ENCODE measurements around the gene SLC25A42.
A peak's percentile ranks its signal among the peaks of the same experiment; 100 is the strongest.
"Not testable (repeated sequence)": the region's sequence is repeated elsewhere in the genome, so short reads cannot be mapped to it uniquely, and the experiment has no call there.

Gene SLC25A42, protein sequence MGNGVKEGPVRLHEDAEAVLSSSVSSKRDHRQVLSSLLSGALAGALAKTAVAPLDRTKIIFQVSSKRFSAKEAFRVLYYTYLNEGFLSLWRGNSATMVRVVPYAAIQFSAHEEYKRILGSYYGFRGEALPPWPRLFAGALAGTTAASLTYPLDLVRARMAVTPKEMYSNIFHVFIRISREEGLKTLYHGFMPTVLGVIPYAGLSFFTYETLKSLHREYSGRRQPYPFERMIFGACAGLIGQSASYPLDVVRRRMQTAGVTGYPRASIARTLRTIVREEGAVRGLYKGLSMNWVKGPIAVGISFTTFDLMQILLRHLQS

DNA sequence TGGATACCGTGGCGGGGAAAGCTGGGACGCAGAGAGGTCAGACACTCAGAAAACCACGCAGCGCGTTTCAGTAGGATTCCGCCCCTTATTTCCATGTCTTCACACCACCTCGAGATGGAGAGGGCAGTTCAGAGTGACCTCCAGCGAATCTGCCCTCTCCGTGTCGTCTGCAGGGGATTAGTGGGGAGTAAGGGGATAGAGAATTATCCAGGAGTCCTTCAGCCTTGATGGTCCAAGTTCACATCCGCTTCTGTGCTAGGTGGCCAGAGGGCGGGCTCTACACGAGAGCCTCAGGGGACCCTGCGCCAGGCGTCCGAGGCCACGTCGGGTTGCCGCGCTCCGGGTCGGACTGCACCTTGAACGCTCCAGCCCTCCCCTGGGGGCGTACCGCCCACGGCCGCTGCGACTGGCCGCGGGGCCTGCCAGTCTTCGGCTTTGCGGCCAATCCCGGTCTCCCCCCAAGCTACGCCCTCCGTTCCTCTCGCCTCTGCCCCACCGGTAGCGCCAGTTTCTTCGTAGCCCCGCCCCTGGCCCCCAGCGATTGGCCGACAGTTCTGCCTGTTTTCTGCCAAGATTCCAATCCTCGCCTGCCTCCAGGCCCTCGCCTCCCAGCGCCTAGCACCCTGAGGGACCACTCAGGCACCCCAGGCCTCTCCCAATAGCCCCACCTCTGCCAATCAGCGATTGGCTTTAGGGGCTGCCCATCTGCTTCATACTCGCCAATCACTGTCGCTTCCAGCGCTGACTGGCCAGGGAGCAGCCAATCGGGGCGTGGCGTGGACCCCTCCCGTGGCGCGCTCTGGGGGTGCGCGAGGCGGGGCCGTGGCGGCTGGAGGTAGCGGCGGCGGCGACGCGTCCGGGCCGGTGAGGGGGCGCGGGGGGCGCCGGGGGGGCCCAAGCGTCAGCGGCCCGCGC lies at the start of gene SLC25A42:
Gene SLC25A42, plus strand, starts transcription at position 812 of the 915 bp plus-strand sequence. CDS start 32,131 bp downstream, outside the sequence.
- peak; percentile 95 to 99 (median 98) for DNase-seq (ENCODE audit: low read depth in 3 of 3)

DNA sequence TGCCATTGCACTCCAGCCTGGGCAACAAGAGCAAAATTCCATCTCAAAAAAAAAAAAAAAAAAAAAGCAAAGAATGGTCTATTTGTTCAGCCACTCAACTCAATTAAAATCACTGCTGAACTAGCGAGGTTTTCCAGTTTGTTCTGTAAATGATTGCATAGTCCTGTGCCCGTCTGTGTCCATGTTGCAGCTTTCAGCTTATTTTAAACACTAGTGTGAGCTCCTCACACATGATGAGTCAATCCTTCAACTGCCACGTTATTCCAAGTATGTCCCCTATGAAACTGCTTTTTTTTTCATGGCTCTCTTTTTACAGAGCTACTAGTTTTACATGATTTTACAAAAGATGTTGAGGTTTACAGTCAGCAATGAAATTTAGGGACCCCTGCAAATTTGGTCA lies 42.7 kb upstream of the SLC25A42 start:
- DNase-seq (ENCODE audit: low read depth in 3 of 3) = no peak

DNA sequence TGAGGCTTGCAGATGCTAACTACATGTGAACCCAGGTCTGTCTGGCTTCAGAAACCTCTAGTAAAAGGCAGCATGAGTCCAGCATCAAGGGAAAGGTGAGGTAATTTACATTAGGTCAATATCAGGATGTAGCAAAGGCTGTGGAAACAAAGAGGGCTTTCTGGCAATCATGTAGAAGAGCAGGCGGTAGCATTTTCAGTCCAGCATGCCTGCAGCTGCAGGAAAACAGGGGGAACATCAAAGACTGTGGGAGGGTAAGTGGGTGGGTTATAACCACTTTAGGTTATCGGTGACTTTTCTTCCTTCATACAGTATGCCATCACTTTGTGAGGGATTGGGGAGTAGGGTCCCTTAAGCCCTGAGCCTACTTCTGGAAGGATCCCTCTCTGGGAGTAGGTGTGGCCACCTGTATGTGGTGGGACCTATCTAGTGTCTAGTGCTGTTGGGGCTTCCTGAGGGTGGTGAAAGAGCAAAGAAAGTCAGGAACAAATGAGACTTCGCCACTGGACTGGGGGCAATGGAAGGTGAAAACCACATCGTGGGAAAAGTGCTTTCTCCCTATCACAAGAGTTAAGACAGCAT lies 41.3 kb upstream of the SLC25A42 start:
- no peak for DNase-seq (ENCODE audit: low read depth in 3 of 3)

DNA sequence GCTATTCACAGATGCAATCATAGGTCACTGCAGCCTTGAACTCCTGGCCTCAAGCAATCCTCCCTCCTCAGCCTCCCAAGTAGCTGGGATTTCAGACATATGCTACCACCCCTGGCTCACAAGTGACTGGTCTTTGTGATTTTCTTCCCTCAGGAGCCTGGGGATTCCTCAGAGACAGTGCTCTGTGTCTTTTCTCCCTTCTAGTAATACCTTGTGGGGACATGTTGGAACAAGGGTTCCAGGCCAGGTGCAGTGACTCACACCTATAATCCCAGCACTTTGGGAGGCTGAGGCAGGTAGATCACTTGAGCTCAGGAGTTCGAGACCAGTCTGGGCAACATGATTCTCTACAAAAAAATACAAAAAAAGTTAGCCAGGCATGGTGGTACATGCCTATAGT lies 40.4 kb upstream of the SLC25A42 start:
- DNase-seq (ENCODE audit: low read depth in 3 of 3) = not testable (repeated sequence)

DNA sequence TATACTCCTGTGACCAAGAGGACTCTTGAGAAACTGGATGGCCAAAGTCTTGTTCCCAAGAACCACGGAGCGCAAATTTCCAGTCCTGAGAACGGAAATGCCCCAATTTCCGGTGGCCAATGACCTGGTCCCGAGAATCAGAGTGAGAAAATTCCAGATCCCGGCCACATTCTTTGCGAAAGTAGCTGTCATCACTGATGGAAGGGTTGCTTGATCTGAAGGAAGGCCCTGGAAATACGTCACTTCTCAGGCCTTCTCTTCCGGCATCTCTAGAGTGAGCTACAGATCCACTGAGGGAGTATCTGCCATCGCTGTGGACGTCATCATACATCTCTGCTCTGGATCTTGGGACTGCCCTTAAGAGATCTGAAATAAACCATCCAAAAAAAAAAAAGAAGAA lies 37.9 kb upstream of the SLC25A42 start:
- no peak for DNase-seq (ENCODE audit: low read depth in 3 of 3)

DNA sequence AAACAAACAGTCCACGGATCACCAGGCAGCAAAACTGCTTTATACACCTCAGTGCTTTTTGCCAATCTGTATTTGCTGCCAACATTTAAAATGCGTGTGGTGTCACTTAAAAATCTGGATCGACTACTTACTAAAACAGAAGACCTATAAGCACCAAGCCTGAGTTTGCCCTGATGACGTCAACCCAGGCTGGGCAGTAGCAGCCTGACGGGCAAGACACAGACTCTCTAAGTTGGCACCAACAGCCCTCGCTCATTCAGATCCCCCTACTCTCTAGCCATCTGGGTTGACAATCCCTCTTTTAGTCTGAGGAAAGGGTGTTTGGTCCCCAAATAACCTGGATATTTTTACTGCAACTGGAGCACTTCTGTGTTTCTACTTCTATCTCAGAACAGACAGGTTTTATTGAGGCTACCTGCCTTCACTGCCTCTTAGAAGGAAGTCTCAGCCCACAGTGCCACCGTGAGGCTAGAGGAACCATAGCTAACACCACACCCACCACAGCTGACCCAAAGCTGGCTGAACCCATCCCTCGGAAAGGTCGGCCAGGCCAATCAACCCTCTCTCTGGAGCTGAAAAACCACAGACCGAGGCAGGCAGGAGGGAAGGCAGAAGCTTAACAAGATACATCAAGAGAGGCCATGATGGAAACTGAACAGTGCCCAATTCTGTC lies 37.4 kb upstream of the SLC25A42 start:
- DNase-seq (ENCODE audit: low read depth in 3 of 3) = no peak

DNA sequence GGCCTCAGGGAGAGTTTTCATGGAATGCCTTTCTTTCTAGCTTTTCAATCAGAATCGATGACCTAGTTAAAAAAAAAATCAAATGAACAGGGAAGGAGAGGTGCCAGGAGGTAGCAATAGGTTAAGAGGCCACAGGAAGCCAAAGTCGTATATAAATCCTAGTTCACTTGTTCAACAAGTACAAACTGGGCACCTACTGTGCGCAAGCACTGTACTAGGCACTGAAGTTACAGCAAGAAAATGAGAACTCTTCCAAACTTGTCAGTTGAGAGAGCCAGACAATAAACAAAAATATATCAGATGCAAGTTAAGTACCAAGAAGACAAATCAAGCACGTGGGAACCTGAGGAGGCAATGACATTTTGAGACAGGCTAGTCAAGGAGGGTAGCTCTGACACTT lies 36.6 kb upstream of the SLC25A42 start:
- no peak for DNase-seq (ENCODE audit: low read depth in 3 of 3)

DNA sequence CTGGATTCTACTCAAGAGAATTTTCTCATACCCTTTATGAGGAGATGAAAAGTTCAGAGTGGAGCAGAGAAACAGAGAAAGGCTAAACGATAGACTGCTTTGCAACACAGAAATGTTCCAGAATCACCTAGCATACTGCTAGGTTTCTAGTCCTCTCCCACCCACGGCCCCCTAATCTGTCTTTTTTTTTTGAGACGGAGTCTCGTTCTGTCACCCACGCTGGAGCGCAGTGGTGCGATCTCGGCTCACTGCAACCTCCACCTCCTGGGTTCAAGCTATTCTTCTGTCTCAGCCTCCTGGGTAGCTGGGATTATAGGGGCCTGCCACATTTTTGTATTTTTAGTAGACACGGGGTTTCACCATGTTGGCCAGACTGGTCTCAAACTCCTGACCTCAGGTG lies 35.3 kb upstream of the SLC25A42 start:
- DNase-seq (ENCODE audit: low read depth in 3 of 3) = no peak

DNA sequence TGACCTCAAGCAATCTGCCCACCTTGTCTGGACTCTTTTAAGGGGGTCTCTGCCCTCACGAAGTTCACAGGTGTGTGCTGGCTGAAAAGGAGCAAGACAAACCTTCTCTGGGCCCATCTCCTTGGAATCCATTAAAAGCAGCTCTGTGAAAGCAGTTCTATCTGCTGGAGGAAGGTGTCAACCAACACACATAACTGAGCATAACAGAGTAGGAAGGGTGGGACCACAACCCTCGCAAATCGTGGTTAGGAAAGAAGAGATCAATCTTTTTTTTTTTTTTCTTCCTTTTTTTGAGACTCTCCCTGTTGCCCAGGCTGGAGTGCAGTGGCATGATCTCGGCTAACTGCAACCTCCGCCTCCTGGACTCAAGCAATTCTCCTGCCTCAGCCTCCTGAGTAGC lies 31.9 kb upstream of the SLC25A42 start:
- no peak for DNase-seq (ENCODE audit: low read depth in 3 of 3)

DNA sequence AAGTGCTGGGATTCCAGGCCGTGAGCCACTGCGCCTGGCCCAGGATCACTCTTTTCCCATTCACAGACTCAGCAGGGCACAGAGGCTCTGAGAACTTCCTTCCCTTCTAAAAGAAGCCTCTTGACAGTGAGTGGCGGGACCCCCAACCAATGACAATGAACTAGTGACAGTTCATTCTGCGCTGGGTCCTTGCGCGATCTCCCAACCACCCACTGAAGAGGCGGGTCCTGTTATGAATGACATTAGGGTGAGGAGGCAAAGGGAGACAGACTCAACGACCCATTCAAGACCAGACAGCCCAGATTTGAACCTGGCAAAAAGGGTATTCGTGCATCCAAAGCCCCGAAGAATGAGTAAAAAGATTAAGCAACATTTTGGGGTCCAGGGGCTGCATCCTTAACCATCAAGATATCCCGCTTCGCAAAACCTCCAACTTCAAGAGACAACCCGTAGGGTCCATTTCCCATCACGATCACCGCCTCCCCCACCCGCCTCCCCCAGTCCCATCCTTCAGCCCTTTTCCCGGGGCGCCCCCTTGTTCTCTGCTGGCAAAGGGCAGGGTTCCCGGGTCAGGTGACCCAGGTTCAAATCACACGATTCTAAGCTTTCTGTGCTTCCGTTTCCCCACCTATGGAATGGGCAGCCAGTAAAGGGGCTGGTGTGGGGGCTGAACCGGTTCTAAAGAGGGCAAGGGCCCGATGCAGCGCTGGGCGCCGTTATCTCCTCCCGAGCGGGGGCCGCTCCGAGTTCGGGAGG lies 31.2 kb upstream of the SLC25A42 start:
- DNase-seq (ENCODE audit: low read depth in 3 of 3) = peak; percentile 71 to 83 (median 79)

DNA sequence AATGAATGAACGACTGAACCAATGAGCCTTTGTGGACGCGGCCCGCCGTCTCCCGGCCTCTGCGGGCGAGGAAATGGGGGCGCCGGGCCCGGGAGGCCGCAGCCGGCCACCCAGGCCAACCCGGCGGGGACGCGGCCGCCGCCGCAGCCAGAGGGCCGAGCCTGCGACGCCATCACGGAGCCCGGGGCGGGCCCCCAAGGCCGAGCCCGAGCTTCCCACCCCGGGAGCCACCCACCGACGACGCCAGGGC lies 30.7 kb upstream of the SLC25A42 start:
- DNase-seq (ENCODE audit: low read depth in 3 of 3) = no peak

DNA sequence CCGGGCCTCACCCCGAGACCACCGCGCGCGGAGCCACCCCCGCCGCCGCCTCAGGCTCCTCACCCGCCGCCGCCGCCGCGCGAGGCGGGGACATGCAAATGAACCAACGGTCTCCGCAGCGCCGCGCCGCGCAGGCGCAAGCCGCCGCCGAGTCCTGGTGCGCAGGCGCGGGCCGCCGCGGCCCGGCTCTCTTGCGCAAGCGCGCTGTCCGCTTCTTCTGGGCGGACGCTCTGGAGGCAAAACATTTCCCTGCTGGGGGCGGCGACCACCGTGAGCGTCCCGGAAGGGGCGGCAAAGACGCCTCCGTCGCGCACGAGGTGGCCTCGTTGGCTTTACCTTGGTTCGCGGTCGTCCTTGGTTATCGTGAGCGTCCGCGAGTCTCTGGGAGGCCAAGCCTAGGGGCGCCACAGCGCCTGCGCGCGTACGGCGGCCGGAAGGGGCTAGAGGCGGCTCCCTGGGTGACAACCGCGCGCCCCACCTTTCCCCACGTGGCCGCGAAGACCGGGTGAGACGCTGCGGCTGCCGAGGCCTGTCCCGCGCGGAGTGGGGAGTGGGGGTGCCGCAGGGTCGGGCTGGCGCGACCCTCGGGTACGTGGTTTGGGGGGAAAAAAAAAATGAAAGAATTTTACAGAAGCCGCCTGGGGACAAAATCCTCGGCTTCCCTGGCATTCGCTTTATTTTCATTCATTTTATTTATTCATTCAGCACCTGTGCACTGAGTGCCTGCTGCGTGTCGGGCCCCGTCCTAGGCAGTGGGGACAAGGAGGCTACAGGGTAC lies 30.2 kb upstream of the SLC25A42 start, which contains the start of the genes ARMC6 and SUGP2:
Gene ARMC6, plus strand, starts transcription at position 178 of the 778 bp plus-strand sequence. CDS start 607 bp downstream, outside the sequence.
Gene SUGP2, minus strand, starts transcription at position 92 of the 778 bp plus-strand sequence. CDS start 2,446 bp downstream, outside the sequence.
- DNase-seq (ENCODE audit: low read depth in 3 of 3) = peak; percentile 74 to 83 (median 82)

DNA sequence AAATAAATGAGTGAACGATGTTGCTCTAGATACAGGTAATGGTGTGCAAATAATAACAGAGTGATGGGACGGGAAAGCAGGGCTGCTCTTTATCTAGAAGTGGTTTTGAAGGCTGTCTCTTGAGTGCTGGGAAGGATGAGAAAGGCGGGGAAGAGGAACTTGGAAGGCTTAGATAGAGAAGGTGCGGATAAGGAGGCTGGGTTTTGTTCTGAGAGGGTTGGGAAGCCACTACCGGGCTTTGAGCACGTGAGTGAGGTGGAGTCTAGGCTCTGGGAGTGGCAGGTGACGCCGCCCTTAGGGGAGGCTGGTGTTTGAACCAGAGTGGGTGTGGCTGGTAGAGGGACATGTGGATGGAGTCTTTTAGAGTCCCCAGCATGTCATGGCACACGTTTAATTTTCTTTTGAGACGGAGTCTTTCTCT lies 29.6 kb upstream of the SLC25A42 start:
- DNase-seq (ENCODE audit: low read depth in 3 of 3) = peak; percentile 55 to 69 (median 68)

DNA sequence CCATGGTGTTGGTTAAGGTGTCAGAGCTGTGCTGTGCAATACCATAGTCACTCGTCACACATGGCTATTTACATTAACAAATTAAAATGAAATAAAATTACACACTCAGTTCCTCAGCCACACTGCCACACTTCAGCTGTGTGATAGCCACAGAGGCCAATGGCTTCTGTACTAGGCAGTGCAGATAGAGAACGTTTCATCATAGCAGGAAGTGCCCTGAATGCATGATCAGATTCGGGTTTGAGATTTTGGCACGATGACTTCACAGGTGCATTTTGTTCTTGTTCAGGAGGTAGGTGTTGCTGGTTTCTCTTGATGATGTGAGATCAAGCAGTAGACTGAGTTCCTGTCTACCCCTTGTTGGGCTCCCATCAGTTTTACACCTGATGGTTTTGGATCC lies 23.9 kb upstream of the SLC25A42 start:
- no peak for DNase-seq (ENCODE audit: low read depth in 3 of 3)

DNA sequence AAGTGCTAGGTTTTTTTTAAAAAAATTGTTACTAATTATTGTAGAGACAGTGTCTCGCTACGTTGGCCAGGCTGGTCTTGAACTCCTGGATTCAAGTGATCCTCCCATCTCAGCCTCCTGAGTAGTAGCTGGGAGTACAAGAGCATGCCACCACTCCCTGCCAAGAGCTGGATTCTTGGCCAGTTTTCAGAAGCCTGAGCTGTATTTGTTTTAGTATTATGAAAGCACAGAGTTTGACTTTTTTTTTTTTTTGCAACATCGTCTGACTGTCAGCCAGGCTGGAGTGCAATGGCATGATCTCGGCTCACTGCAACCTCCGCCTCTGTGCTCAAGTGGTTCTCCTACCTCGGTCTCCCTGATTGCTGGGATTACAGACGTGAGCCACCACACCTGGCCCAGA lies 23.4 kb upstream of the SLC25A42 start:
- no peak for DNase-seq (ENCODE audit: low read depth in 3 of 3)

DNA sequence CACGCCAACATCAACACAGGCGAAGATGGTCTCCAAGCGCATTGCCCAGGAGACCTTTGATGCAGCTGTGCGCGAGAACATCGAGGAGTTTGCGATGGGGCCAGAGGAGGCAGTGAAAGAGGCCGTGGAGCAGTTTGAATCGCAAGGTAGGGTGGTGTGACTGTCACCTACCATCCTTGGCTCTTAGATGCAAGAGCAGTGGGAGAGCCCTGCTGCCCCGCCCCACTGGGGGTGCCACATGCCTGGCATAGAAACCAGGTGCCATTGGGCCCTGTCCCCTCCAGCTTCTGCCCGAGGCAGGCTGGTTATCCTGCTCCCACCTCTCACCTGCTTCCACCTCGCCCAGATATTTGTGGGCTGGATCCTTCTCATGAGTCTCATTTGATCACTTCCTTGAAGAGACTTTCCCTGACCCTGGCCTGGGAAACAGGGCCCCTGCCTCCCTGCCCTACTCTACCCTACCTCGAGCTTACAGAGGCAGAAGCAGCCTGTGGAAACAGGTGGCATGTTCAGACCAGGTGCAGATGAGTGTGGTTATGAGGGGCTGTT lies 21.0 kb upstream of the SLC25A42 start:
- no peak for DNase-seq (ENCODE audit: low read depth in 3 of 3)

DNA sequence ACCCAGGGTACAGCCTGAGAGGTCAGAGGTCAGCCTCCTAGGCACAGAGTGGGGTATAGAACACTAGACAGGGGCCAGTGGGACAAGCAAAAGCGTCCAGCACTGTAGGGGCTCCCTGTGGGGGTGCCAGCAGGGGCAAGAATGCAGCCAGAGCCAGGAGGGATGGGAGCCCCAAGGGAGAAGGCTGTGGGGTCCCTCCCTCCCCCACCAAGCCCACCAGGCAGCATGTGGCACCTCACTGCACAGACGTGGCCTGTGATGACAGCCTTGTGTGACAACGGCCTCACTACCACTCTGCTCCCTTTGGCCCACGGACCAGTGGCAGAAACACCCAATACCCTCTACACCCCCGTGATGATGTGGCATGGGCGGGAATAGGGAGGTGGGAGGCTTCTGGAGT lies 20.3 kb upstream of the SLC25A42 start:
- DNase-seq (ENCODE audit: low read depth in 3 of 3) = no peak

DNA sequence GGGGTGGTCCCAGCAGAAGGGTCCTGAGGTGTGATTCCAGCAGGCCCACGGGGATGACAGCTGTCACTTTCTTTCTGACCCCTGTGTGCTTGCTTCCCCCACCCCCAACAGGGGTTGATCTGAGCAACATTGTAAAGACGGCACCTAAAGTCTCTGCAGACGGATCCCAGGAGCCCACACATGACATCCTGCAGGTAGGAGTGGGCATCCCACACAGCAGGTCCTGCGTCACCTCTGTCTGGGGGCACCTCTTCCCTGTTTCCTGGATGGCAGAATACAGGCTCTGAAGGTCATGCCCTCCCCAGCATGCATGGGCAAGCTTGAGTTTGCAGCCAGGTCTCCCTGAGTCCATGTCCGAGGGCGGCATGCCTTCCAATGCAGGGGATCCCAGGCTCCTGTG lies 19.9 kb upstream of the SLC25A42 start:
- no peak for DNase-seq (ENCODE audit: low read depth in 3 of 3)

DNA sequence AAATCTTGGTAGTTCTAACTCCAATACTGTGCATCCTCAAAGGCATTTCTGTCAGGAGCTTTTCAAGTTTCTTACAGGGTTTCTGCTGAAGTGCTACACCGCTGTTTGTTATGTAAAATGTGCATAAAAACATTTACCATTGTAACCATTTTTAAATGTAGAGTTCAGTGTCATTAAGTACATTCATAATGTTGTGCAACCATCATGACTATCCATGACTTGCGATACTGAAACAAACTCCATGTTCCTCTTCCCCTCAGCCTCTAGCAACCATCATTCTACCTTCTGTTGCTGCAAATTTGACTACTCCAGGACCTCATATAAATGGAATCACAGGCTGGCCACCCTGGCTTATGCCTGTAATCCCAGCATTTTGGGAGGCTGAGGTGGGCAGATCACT lies 14.4 kb upstream of the SLC25A42 start:
- no peak for DNase-seq (ENCODE audit: low read depth in 3 of 3)

DNA sequence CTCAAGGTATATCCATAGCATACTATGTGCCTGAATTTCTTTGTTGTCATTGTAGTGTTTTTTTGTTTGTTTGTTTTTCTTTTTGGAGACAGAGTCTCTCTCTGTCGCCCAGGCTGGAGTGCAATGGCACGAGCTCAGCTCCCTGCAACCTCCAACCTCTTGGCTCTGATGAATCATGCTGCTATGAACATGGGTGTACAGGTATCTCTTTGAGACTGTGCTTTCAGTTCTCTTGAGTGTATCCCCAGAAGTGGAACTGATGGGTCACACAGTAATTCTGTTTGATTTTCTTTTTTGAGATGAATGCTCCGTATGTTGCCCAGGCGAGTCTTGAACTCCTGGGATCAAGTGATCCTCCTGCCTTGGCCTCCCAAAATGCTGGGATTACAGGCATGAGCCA lies 13.7 kb upstream of the SLC25A42 start:
- no peak for DNase-seq (ENCODE audit: low read depth in 3 of 3)
